Neural cell (in vitro differentiated cells): ENCODE measurements around the gene AP3S2. TPM values are rescaled to one million over a fixed set of nuclear protein-coding genes. Genes with fewer than 3 reads are reported as not detected.

ENCODE experiments used
- H2AFZ ChIP-seq: fragments of 200-600, 300-800 bp; sonication (generic), shearing (Covaris generic); 2 replicates; pipeline ENCODE4 v1.6.0; 2014; ENCODE audit warnings: low read depth, mild to moderate bottlenecking, antibody characterized with exemption, low read length, moderate library complexity
- H3F3A ChIP-seq: fragments of 200-600 bp; shearing (Covaris generic); 2 replicates; pipeline ENCODE4 v1.6.1; 2016; ENCODE audit warnings: mild to moderate bottlenecking, moderate library complexity, mixed read lengths, antibody characterized with exemption, low read length; ENCODE audit not compliant: insufficient read depth, poor library complexity, severe bottlenecking
- H3K27ac ChIP-seq: fragments of 200-600, 300-800 bp; sonication (generic), shearing (Covaris generic); 2 replicates; pipeline ENCODE4 v1.5.1; 2014; ENCODE audit warnings: mild to moderate bottlenecking, low read length, moderate library complexity
- H3K27me3 ChIP-seq: fragments of 300-800, 200-600 bp; sonication (generic), shearing (Covaris generic); 2 replicates; pipeline ENCODE4 v1.6.0; 2014; ENCODE audit warnings: mild to moderate bottlenecking, low read depth, low read length, moderate library complexity; ENCODE audit not compliant: insufficient read depth
- H3K36me3 ChIP-seq: fragments of 300-800, 200-600 bp; sonication (generic), shearing (Covaris generic); 2 replicates; pipeline ENCODE4 v1.5.1; 2014; ENCODE audit warnings: mild to moderate bottlenecking, antibody characterized with exemption, low read length, moderate library complexity; ENCODE audit not compliant: insufficient read depth
- H3K4me2 ChIP-seq: fragments of 300-800, 200-600 bp; sonication (generic), shearing (Covaris generic); 2 replicates; pipeline ENCODE4 v1.6.0; 2014; ENCODE audit warnings: mild to moderate bottlenecking, low read length
- H3K4me3 ChIP-seq: fragments of 300-800, 200-600 bp; sonication (generic), shearing (Covaris generic); 2 replicates; pipeline ENCODE4 v1.5.1; 2014; ENCODE audit warnings: mild to moderate bottlenecking, low read length, moderate library complexity
- H3K79me2 ChIP-seq: fragments of 200-600 bp; shearing (Covaris generic); replicated peaks from 2 replicates; pipeline ENCODE4 v1.6.0; 2014; ENCODE audit warnings: mild to moderate bottlenecking, low read length, moderate library complexity; ENCODE audit not compliant: insufficient read depth
- H3K9ac ChIP-seq: fragments of 300-800, 200-600 bp; sonication (generic), shearing (Covaris generic); 2 replicates; pipeline ENCODE4 v1.6.1; 2016; ENCODE audit warnings: mild to moderate bottlenecking, low read length, mixed read lengths
- H3K9me2 ChIP-seq: fragments of 200-600 bp; shearing (Covaris generic); 2 replicates; pipeline ENCODE4 v1.6.1; 2016; ENCODE audit warnings: mild to moderate bottlenecking, low read length, mixed read lengths; ENCODE audit not compliant: insufficient read depth
- H3K9me3 ChIP-seq: fragments of 200-600, 300-800 bp; sonication (generic), shearing (Covaris generic); 2 replicates; pipeline ENCODE4 v1.6.1; 2016; ENCODE audit warnings: mild to moderate bottlenecking, mixed run types, low read length, moderate library complexity, mixed read lengths
- H4K20me1 ChIP-seq: fragments of 200-600 bp; shearing (Covaris generic); 2 replicates; pipeline ENCODE4 v1.6.1; 2016; ENCODE audit warnings: mild to moderate bottlenecking, mixed run types; ENCODE audit not compliant: insufficient read depth
- EP300 ChIP-seq: fragments of 450-650 bp; conservative IDR thresholded peaks from 2 replicates; pipeline ENCODE4 v1.6.1; 2014; ENCODE audit warnings: antibody characterized with exemption, mild to moderate bottlenecking, moderate library complexity; ENCODE audit not compliant: poor library complexity, severe bottlenecking
- EZH2 ChIP-seq: fragments of 200-600, 300-800 bp; shearing (Covaris generic), sonication (generic); IDR thresholded peaks from 2 replicates; pipeline ENCODE4 v1.6.1; 2014; ENCODE audit warnings: antibody characterized with exemption, low read length, borderline replicate concordance, mild to moderate bottlenecking; ENCODE audit not compliant: insufficient read depth, poor library complexity, severe bottlenecking
- MXI1 ChIP-seq: fragments of 450-650 bp; conservative IDR thresholded peaks from 2 replicates; pipeline ENCODE4 v1.6.1; 2014; ENCODE audit warnings: antibody characterized with exemption, mild to moderate bottlenecking; ENCODE audit not compliant: poor library complexity, severe bottlenecking
- POLR2AphosphoS5 ChIP-seq: IDR thresholded peaks from 2 replicates; pipeline ENCODE4 v1.6.1; 2012
- RAD21 ChIP-seq: fragments of 450-650 bp; conservative IDR thresholded peaks from 2 replicates; pipeline ENCODE4 v1.6.1; 2014; ENCODE audit warnings: antibody characterized with exemption, mild to moderate bottlenecking, moderate library complexity
- SMC3 ChIP-seq: fragments of 450-650 bp; conservative IDR thresholded peaks from 2 replicates; pipeline ENCODE4 v1.6.1; 2014; ENCODE audit warnings: antibody characterized with exemption, mild to moderate bottlenecking, moderate library complexity; ENCODE audit not compliant: poor library complexity
- TAF1 ChIP-seq: IDR thresholded peaks from 2 replicates; pipeline ENCODE4 v1.6.1; 2012; ENCODE audit warnings: low read depth
- polyA plus RNA-seq: library from polyadenylated mRNA; depleted of rRNA; stranded (reverse); fragments of >200 nt; gene quantifications from 2 replicates; pipeline ENCODE4 v1.2.3, GENCODE V29; 2014
- TF ChIP-seq, protein P1 (sequence below): fragments of 450-650 bp; IDR thresholded peaks from 2 replicates; pipeline ENCODE4 v1.5.1; 2014; ENCODE audit warnings: antibody characterized with exemption, mild to moderate bottlenecking, moderate library complexity; ENCODE audit not compliant: poor library complexity, severe bottlenecking
- TF ChIP-seq, protein P2 (sequence below): IDR thresholded peaks from 2 replicates; pipeline ENCODE4 v1.6.1; 2012; ENCODE audit warnings: borderline replicate concordance

Gene AP3S2
- polyA plus RNA-seq, 1 donor from 2014 or later: 47.6 TPM

- H3K36me3 ChIP-seq: no peaks in the 10 kb centered on the region
- H3K9ac ChIP-seq: no peak overlapping the region
- H3K4me2 ChIP-seq: no peak overlapping the region
- no peaks in the 10 kb centered on the region for H3K9me2 ChIP-seq
- H3K4me3 ChIP-seq: no peak overlapping the region
- no peak overlapping the region for H2AFZ ChIP-seq
- no peaks in the 10 kb centered on the region for H3K79me2 ChIP-seq
- H3K27ac ChIP-seq: no peak overlapping the region
- no peaks in the 10 kb centered on the region for H3K9me3 ChIP-seq
- no peaks in the 10 kb centered on the region for H3K27me3 ChIP-seq
- TF ChIP-seq MXI1 (no peak), POLR2AphosphoS5 (no peak), RAD21 (peak; percentile 61), SMC3 (peak; percentile 56)
- TF ChIP-seq, protein P1, sequence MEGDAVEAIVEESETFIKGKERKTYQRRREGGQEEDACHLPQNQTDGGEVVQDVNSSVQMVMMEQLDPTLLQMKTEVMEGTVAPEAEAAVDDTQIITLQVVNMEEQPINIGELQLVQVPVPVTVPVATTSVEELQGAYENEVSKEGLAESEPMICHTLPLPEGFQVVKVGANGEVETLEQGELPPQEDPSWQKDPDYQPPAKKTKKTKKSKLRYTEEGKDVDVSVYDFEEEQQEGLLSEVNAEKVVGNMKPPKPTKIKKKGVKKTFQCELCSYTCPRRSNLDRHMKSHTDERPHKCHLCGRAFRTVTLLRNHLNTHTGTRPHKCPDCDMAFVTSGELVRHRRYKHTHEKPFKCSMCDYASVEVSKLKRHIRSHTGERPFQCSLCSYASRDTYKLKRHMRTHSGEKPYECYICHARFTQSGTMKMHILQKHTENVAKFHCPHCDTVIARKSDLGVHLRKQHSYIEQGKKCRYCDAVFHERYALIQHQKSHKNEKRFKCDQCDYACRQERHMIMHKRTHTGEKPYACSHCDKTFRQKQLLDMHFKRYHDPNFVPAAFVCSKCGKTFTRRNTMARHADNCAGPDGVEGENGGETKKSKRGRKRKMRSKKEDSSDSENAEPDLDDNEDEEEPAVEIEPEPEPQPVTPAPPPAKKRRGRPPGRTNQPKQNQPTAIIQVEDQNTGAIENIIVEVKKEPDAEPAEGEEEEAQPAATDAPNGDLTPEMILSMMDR: peak; percentile 54
- no peaks in the 10 kb centered on the region for H3F3A ChIP-seq
- H4K20me1 ChIP-seq: no peaks in the 10 kb centered on the region
These were observed 5.0 kb upstream of the AP3S2 start for GRCh38 chr15:89898614-89899294.

GRCh38 chr15:89898146-89898545, 4.4 kb upstream of the AP3S2 start:
- no peak overlapping the region for H3K9ac ChIP-seq
- H3K4me2 ChIP-seq: no peak overlapping the region
- H3F3A ChIP-seq: no peaks in the 10 kb centered on the region
- no peak overlapping the region for H3K4me3 ChIP-seq
- H3K27me3 ChIP-seq: no peaks in the 10 kb centered on the region
- H4K20me1 ChIP-seq: no peaks in the 10 kb centered on the region
- H3K79me2 ChIP-seq: peaks cover 6% of the 10 kb centered on the region
- H3K27ac ChIP-seq: no peak overlapping the region
- no peak for TF ChIP-seq MXI1
- no peaks in the 10 kb centered on the region for H3K36me3 ChIP-seq
- H2AFZ ChIP-seq: no peak overlapping the region
- no peaks in the 10 kb centered on the region for H3K9me3 ChIP-seq
- H3K9me2 ChIP-seq: no peaks in the 10 kb centered on the region

DNA sequence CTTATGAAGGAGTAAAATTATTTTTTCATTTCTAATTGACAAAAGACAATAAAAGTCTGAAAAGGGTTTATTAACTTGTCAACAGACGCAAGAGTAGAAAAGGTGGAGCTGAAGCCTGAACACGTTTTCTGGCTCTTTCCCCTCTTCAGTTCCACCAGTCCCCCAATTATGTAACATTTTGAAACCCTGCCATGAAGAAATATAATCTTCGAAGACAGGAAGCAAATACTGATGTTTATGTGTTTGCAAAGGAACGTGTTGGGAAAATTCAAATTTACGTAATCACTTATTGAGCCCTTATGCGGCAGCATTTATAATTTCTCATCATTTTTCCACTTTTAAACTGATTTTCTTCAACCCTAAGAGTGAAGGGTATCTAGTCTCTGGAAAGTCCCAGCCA, 767 bp downstream of the AP3S2 start:
- H3K9me3 ChIP-seq: no peaks in the 10 kb centered on the region
- H3K9ac ChIP-seq: peak overlapping the region; percentile 89
- no peaks in the 10 kb centered on the region for H3K27me3 ChIP-seq
- no peak overlapping the region for H2AFZ ChIP-seq
- H3K4me2 ChIP-seq: peak overlapping the region; percentile 97
- no peak overlapping the region for H3K27ac ChIP-seq
- H3K9me2 ChIP-seq: no peaks in the 10 kb centered on the region
- H4K20me1 ChIP-seq: no peaks in the 10 kb centered on the region
- TF ChIP-seq POLR2AphosphoS5: no peak
- no peak for TF ChIP-seq EP300
- no peak for TF ChIP-seq MXI1
- no peak for TF ChIP-seq RAD21
- no peak for TF ChIP-seq SMC3
- TF ChIP-seq, protein P2, sequence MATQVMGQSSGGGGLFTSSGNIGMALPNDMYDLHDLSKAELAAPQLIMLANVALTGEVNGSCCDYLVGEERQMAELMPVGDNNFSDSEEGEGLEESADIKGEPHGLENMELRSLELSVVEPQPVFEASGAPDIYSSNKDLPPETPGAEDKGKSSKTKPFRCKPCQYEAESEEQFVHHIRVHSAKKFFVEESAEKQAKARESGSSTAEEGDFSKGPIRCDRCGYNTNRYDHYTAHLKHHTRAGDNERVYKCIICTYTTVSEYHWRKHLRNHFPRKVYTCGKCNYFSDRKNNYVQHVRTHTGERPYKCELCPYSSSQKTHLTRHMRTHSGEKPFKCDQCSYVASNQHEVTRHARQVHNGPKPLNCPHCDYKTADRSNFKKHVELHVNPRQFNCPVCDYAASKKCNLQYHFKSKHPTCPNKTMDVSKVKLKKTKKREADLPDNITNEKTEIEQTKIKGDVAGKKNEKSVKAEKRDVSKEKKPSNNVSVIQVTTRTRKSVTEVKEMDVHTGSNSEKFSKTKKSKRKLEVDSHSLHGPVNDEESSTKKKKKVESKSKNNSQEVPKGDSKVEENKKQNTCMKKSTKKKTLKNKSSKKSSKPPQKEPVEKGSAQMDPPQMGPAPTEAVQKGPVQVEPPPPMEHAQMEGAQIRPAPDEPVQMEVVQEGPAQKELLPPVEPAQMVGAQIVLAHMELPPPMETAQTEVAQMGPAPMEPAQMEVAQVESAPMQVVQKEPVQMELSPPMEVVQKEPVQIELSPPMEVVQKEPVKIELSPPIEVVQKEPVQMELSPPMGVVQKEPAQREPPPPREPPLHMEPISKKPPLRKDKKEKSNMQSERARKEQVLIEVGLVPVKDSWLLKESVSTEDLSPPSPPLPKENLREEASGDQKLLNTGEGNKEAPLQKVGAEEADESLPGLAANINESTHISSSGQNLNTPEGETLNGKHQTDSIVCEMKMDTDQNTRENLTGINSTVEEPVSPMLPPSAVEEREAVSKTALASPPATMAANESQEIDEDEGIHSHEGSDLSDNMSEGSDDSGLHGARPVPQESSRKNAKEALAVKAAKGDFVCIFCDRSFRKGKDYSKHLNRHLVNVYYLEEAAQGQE: no peak
- no peak for TF ChIP-seq TAF1
- no peak for TF ChIP-seq EZH2
- TF ChIP-seq, protein P1: no peak
- H3F3A ChIP-seq: no peaks in the 10 kb centered on the region
- no peaks in the 10 kb centered on the region for H3K36me3 ChIP-seq
- H3K4me3 ChIP-seq: peak overlapping the region; percentile 89
- peaks cover 14% of the 10 kb centered on the region for H3K79me2 ChIP-seq
